ENCODE measurements around the gene KRTAP5-4. TPM values are rescaled to one million over a fixed set of nuclear protein-coding genes. Genes with fewer than 3 reads are reported as not detected.

KRTAP5-4 gene
- total and polyA plus RNA-seq, 2 donors (not counting 3 experiments of a cell fraction or from before 2014, with no cell fraction given), result not detected

- Histone ChIP-seq H3K9me3 (replicated peaks; ENCODE audit: control insufficient read depth, insufficient read depth, low read length) (no peaks in the 10 kb centered on the region), H3K27ac (ENCODE audit: insufficient read depth, low read depth, low read length) (no peak overlapping the region), H3K4me2 (ENCODE audit: insufficient read depth, low read length) (no peak overlapping the region), H3K9ac (replicated peaks; ENCODE audit: extremely low read depth, insufficient read depth, low read length) (no peak overlapping the region), H3K4me3 (replicated peaks in 1 of 3; ENCODE audit: insufficient read depth in 1 of 3, low read depth in 1 of 3, low read length in 3 of 3) (no peak overlapping the region), H3K4me1 (ENCODE audit: control insufficient read depth, extremely low read depth, insufficient read depth, low read length) (peaks cover 2% of the 10 kb centered on the region), H3K79me2 (ENCODE audit: control insufficient read depth, insufficient read depth, low read length) (no peaks in the 10 kb centered on the region), H2AFZ (ENCODE audit: low read depth, low read length) (no peak overlapping the region), H4K20me1 (replicated peaks; ENCODE audit: control insufficient read depth, extremely low read depth, insufficient read depth, low read length) (no peaks in the 10 kb centered on the region), H3K9me1 (replicated peaks; ENCODE audit: control insufficient read depth, extremely low read depth, insufficient read depth, low read length) (no peaks in the 10 kb centered on the region), H3K36me3 (ENCODE audit: control insufficient read depth in 2 of 2, extremely low read depth in 1 of 2, insufficient read depth in 2 of 2, low read length in 2 of 2) (no peaks in the 10 kb centered on the region), H3K27me3 (ENCODE audit: control insufficient read depth in 2 of 2, insufficient read depth in 2 of 2, low read length in 2 of 2) (peaks cover 0 to 4% of the 10 kb centered on the region in 2 experiments)
- FAIRE-seq (no peak), DNase-seq (ENCODE audit: low read depth, low spot score) (no peak)
- ChIA-PET CTCF (interaction anchor here (0.6 to 6.0 kb wide), 118 partner anchors 8 to 768 kb away, joined by 3 to 337 read pairs (median 4); partner anchors contain the start of genes CTSD, H19, INS and KRTAP5-6), POLR2A (no interaction called here)
- intact Hi-C loops (cut with micrococcal nuclease) (loop anchor here (1.0 kb wide), 2 partner anchors 42 to 180 kb away; no protein-coding TSS in a partner anchor), dilution Hi-C loops (cut with MboI; ENCODE audit: extremely low pct_ligation_motif_present, low sequenced_read_pairs) (no loop called here)
- TF ChIP-seq EZH2 (IDR thresholded peaks at IDR 0.05; ENCODE audit: borderline replicate concordance, low read depth, low read length, severe bottlenecking), result no peak
- no peak for TF ChIP-seq POLR2AphosphoS5 (IDR thresholded peaks at IDR 0.05; ENCODE audit: insufficient read depth, low read depth, low read length)
- TF ChIP-seq MYC (IDR thresholded peaks at IDR 0.05; ENCODE audit: low read depth, low read length), result no peak
- no peak for TF ChIP-seq FOS (IDR thresholded peaks at IDR 0.05; ENCODE audit: borderline replicate concordance, insufficient read depth, low read length)
- no peak for TF ChIP-seq GATA2 (IDR thresholded peaks at IDR 0.05; ENCODE audit: insufficient read depth, insufficient read length, low read depth, low read length)
- no peak for TF ChIP-seq POLR2A (IDR thresholded peaks at IDR 0.05; ENCODE audit: low read depth, low read length)
- TF ChIP-seq MAX (IDR thresholded peaks at IDR 0.05; ENCODE audit: insufficient read depth, insufficient read length), result no peak
- no peak for TF ChIP-seq CTCF (IDR thresholded peaks at IDR 0.05; ENCODE audit: extremely low read depth in 1 of 2, insufficient read depth in 1 of 2, low read depth in 1 of 2, low read length in 2 of 2)
- TF ChIP-seq JUN (IDR thresholded peaks at IDR 0.05; ENCODE audit: borderline replicate concordance, insufficient read depth, insufficient read length, low read depth), result no peak
- no TSS peak for BruUV-seq (replicated peaks)
Observed at GRCh38 chr11:1652026-1652425, 30.1 kb upstream of the KRTAP5-4 start.

Measured in endothelial cell of umbilical vein (primary cell).